EL (cell line): Measurements from ENCODE around the gene CDH23.

Source experiments
- DNase-seq: peaks from one replicate; pipeline ENCODE4 v3.0.0-alpha.2; 2016

The CDH23 gene

GRCh38 chr10:71671994-71672946, 275.6 kb downstream of the CDH23 start:
- no peak for DNase-seq

- DNase-seq: no peak
Observed at GRCh38 chr10:71675295-71675970, 278.7 kb downstream of the CDH23 start.

GRCh38 chr10:71677261-71677660, 280.5 kb downstream of the CDH23 start:
- no peak for DNase-seq

- no peak for DNase-seq
Observed at GRCh38 chr10:71678057-71678805, 281.5 kb downstream of the CDH23 start.

GRCh38 chr10:71679425-71679824, 282.7 kb downstream of the CDH23 start:
- DNase-seq: no peak

GRCh38 chr10:71681977-71682376, 285.3 kb downstream of the CDH23 start:
- no peak for DNase-seq

- no peak for DNase-seq
Observed at GRCh38 chr10:71683301-71683700, 286.6 kb downstream of the CDH23 start.

GRCh38 chr10:71684356-71685173, 287.8 kb downstream of the CDH23 start:
- no peak for DNase-seq

- DNase-seq: no peak
Observed at GRCh38 chr10:71685554-71686232, 289.0 kb downstream of the CDH23 start.

- no peak for DNase-seq
Observed at GRCh38 chr10:71687077-71687476, 290.4 kb downstream of the CDH23 start.

- no peak for DNase-seq
Observed at GRCh38 chr10:71687480-71687879, 290.8 kb downstream of the CDH23 start.

- DNase-seq: no peak
Observed at GRCh38 chr10:71688256-71688655, 291.5 kb downstream of the CDH23 start.

- no peak for DNase-seq
Observed at GRCh38 chr10:71690094-71690720, 293.5 kb downstream of the CDH23 start.

GRCh38 chr10:71691405-71691804, 294.7 kb downstream of the CDH23 start:
- DNase-seq: no peak

- DNase-seq: no peak
Observed at GRCh38 chr10:71692598-71693306, 296.0 kb downstream of the CDH23 start.

- no peak for DNase-seq
Observed at GRCh38 chr10:71693377-71693776, 296.7 kb downstream of the CDH23 start.

- DNase-seq: no peak
Observed at GRCh38 chr10:71694039-71694501, 297.4 kb downstream of the CDH23 start.

- DNase-seq: no peak
Observed at GRCh38 chr10:71694567-71694968, 297.8 kb downstream of the CDH23 start.

- DNase-seq: no peak
Observed at GRCh38 chr10:71695502-71696476, 299.1 kb downstream of the CDH23 start.
